Coronary artery (tissue), 2 donors: Measurements from ENCODE around the gene G6PC1.
"Not testable (repeated sequence)": the region's sequence is repeated elsewhere in the genome, so short reads cannot be mapped to it uniquely, and the experiment has no call there.

Source experiments
- DNase-seq: peaks from one replicate; pipeline ENCODE4 v3.0.0-alpha.2; 2017; ENCODE audit warnings: low spot score
- H3K27ac ChIP-seq, 2 donors: fragments of 200-600 bp; sonication (generic); one replicate each; pipeline ENCODE4 v1.5.1; 2016 to 2019
- H3K4me3 ChIP-seq: fragments of 200-600 bp; sonication (generic); 2 replicates; pipeline ENCODE4 v1.5.1; 2016; ENCODE audit warnings: mild to moderate bottlenecking, moderate library complexity
- TF ChIP-seq, protein P1 (sequence below): fragments of 200-600 bp; sonication (generic); IDR thresholded peaks from one replicate; pipeline ENCODE4 v1.5.1; 2019; ENCODE audit warnings: antibody characterized with exemption

G6PC1 gene

GRCh38 chr17:42920106-42920900 is 19.7 kb downstream of the G6PC1 start:
- Histone ChIP-seq H3K27ac (no peak overlapping the region), H3K4me3 (no peak overlapping the region)
- TF ChIP-seq, protein P1, sequence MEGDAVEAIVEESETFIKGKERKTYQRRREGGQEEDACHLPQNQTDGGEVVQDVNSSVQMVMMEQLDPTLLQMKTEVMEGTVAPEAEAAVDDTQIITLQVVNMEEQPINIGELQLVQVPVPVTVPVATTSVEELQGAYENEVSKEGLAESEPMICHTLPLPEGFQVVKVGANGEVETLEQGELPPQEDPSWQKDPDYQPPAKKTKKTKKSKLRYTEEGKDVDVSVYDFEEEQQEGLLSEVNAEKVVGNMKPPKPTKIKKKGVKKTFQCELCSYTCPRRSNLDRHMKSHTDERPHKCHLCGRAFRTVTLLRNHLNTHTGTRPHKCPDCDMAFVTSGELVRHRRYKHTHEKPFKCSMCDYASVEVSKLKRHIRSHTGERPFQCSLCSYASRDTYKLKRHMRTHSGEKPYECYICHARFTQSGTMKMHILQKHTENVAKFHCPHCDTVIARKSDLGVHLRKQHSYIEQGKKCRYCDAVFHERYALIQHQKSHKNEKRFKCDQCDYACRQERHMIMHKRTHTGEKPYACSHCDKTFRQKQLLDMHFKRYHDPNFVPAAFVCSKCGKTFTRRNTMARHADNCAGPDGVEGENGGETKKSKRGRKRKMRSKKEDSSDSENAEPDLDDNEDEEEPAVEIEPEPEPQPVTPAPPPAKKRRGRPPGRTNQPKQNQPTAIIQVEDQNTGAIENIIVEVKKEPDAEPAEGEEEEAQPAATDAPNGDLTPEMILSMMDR, result no peak
- no peak for DNase-seq

- H3K27ac ChIP-seq, result peak overlapping the region in 1 of 2 donors; percentile 35
- DNase-seq, result no peak
These were observed 20.3 kb downstream of the G6PC1 start for GRCh38 chr17:42920922-42921321.

DNA sequence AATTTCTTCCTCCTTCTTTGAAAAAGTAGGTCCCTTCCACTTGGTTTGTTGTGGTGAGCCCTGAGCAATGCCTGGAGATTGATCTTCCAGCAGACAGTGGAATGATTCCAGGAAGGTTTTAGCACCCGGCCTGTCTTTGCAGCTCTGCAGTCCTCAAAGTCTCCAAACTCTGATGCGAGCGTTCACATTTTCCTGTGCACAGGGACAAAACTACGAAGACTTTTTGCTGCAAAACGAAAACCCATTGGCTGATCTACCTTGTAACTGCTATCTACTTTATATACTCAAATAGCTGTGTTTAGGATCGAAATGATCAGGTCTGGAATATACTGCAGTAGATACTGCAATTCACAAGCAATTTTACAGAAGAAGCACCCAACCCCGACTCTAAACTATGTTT is 21.7 kb downstream of the G6PC1 start:
- DNase-seq, result no peak
- Histone ChIP-seq H3K4me3 (no peak overlapping the region), H3K27ac (peak overlapping the region; percentile 29 to 63)
- TF ChIP-seq, protein P1, result no peak

More at GRCh38 chr17:42920922-42921321, 20.3 kb downstream of the G6PC1 start:
- TF ChIP-seq, protein P1, result no peak
- no peak overlapping the region for H3K4me3 ChIP-seq

GRCh38 chr17:42923472-42923871 is 22.9 kb downstream of the G6PC1 start:
- DNase-seq, H3K4me3 ChIP-seq: not testable (repeated sequence)
- peak overlapping the region; percentile 29 to 63 for H3K27ac ChIP-seq

GRCh38 chr17:42924891-42925290 is 24.3 kb downstream of the G6PC1 start:
- H3K27ac ChIP-seq, result no peak overlapping the region
- TF ChIP-seq, protein P1, result no peak
- no peak overlapping the region for H3K4me3 ChIP-seq
- no peak for DNase-seq

DNA sequence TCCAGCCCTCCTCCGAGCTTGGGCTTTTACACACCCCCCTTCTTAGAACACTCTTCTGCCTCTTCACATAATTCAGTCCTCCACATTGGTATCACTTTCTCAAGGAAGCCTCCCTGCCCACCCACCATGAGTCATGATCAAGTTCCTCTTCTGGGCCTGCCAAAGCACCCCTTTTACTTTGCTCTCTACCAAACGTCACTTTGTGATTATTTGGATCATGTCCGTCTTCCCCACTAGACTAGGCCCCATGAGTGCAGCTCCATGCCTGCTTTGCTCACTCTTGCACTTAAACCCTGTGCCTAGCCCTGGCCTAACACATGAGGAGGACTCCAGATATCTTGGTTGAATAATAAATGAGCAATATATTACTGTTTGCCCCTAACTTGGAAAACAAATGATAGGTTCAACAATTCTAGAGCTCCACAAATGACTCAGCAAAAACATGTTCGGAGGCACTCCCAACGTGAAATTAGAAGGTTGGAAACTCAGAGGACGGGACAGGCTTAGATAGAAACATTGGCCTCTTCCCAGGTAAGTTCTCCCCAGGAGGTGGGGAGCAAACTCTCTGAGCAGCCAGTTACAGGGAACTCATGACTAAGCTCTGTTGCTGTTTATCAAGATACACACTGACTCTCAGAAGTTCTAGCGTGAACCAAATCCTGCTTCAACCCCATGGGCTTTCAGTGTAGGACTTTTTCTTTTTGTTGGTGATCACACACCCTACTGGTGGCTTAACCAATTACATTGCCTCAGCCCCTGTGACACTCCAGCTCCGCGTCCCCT is 28.3 kb downstream of the G6PC1 start:
- TF ChIP-seq, protein P1, result peak; percentile 34
- H3K27ac ChIP-seq, result peak overlapping the region; percentile 53 to 89
- H3K4me3 ChIP-seq, result peak overlapping the region; percentile 33
- DNase-seq, result peak; percentile 76

DNA sequence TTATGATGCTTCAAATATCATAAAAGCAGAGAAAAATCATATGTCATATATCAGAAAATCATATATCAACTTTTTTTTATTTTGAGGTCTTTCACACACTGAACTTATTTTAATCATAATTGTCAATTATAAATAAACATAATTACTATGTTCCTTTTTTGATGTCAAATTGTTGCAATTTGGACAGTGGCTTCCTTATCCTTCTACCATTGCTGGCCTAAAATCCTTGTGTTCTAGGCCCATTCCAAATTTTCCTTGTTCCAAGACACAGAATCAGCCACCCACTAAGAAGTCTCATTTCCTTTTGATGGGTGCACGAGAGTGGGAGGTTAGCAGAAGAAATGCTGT is 28.9 kb downstream of the G6PC1 start:
- H3K27ac ChIP-seq, result peak overlapping the region in 1 of 2 donors; percentile 27
- H3K4me3 ChIP-seq, result no peak overlapping the region
- TF ChIP-seq, protein P1, result no peak
- DNase-seq, result no peak
